Iris pigment epithelial cell (primary cell): Measurements from ENCODE around the gene RFC2.

Experiments used
- DNase-seq: peaks from one replicate; pipeline ENCODE4 v3.0.0-alpha.2; 2011; ENCODE audit warnings: low read depth

RFC2 gene

DNA sequence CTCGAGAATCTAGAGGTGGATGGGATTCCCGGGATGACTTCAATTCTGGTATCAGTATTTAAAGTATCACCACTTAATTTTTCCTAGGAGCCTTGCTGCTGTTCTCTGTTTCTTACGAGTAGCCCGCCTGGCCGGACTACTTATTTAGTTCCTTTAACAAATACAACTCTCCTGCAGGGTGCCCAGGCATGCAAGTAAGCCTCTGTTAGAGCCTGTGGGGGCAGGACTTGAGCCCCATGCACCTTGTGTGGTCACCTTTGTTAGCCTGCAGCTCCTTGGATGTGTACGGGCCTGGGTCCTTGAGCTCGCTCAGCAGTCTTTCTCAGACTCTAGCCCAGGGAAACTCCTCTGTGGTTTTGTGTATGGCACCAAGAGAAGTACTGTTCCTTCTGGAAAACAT lies 63.9 kb downstream of the RFC2 start:
- no peak for DNase-seq

DNA sequence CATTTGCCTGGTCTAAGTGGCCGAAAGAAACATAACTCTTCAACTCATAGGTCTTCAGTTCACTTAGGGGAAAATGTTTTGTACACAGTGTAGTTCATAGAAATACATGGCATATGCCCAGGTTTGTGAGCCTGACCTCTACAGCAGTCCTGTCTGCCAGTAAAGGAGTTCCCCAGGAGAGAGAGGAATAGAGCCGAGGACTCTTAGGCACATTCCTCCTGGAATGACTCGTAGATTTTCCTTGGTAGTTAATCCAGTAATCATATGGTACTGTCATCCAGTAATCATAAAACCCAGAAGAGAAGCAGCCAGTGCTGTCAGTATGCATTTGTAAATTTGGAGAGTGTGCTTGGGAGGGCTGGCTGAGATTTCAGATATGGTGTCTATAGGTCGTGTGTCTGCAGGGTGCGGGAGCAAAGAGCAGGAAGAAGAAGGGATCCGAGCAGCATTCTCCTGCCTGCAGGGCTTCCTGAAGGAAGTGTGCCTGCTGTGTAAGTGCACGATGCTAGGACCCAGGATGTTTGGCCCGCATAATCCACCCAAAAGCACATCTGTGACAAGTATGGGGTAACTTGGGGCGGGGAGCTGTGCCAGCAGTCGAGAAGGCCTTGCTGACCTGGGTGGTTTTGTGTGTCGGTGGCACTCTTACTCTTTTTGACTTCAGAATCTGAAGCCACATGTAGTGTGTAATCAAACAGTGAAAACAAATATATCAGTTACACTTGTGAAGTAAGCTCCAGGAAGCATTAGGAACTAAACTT lies 66.1 kb downstream of the RFC2 start:
- DNase-seq: no peak

DNA sequence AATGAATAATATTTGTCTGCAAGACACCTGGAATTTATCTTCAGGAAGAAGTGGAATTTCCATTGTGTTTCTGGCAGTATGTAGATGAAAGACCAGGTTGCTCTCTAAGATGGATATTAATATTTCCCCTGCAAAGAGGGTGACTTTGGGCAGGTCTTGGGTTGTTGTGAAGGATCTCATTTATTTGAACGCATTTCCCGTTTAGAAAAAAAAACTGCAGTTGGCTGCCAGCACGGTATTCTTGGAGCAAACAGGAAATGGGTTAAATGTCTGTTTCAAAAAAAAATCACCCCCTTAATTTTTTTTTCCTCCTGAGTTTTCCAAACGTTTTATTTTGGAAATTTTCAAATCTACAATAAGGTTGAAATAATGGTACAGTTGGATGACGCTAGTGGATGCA lies 68.6 kb downstream of the RFC2 start:
- DNase-seq: no peak

DNA sequence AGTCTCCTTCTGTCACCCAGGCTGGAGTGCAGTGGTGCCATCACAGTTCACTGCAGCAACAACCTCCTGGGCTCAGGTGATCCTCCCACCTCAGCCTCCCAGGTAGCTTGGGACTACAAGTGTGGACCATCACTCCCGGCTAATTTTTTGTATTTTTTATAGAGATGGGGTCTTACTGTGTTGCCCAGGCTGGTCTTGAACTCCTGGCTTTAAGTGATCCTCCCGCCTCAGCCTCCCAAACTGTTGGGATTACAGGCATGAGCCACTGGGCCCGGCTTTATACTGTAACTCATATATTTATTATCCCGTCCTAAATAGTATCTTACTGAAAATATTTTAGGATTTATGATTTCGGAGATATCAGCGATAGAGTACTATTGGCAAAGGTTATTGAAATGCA lies 69.2 kb downstream of the RFC2 start:
- no peak for DNase-seq

DNA sequence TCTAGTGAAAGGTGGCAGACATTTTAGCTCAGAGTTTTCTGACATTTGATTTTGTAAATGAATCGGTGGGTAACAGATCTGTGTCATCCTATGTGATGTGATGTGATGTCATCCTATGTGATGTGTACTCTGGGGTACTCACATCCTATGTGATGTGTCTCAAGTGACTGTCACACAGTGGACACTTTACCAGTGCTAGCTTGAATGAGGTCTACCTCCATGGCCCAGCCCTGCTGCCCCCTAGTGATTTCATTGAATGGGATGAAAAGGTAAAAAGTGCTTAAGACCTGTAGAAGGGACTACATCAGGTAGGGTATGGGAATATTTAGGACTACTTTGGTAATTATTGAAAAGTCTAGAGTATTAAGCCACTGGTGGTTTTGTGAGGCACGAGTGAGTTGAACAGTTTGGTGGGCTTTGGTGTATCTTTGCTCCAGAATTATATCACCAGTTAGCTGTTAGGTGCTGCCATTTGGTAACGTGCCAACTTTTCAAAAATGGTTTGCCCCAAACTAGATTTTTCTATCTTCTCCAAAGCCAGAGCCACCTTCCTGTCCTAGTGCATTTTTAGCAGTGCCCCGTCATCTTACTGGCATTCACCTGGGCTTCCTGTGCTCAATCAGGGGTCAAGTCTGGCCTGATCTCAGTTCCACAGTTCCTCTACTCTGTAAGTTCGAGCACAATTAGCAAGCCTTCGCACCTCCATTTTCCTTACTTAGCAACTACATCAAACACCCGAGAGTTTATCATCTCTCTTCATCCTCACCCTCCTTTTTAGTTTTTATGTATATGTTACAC lies 70.3 kb downstream of the RFC2 start:
- DNase-seq: no peak

DNA sequence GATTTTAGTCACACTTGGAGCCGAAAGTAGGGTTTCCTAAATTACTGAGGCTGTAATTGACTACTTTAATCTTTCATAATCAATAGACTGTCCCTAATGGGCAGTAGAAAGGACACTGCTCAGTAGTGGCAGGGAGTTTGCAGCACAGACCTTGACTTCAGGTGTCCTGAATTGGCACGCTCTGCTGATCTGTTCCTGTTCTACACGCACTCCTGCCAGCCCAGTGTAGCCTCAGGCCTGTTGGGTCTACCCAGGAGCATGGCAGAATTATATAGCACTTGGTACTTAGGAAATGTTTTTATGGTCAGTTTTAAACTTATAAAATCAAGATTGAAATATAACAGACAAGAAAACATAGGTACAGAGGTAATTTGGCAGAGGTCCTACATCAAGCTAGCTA lies 71.1 kb downstream of the RFC2 start:
- no peak for DNase-seq

DNA sequence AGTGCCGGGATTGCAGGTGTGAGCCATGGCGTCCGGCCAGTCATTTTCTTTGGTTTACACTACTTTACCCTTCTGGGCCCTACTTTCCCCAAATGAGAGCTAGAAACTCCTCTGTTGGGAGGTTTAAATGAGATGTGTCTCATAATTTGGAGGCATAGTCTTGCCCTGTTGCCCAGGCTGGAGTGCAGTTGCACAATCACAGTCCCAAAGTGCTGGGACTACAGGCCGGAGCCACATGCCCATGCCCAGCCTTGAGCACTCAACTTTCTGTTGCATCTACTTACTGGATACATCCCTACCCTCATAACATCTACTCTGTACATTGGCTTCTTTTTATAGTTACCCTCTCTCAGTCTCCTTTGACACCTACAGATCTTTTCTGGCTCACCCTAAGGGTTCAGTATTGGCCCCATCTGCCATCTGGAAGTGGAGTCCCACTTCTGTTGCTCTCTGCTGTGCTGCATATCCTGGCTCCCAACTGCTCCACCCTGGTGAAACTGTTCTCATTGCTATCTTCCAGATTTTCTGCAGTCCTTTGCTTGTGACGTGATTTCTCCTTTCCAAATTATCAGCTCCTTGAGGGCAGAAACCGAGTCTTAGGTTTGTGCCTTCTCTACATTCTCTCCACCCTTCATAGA lies 71.6 kb downstream of the RFC2 start:
- no peak for DNase-seq

DNA sequence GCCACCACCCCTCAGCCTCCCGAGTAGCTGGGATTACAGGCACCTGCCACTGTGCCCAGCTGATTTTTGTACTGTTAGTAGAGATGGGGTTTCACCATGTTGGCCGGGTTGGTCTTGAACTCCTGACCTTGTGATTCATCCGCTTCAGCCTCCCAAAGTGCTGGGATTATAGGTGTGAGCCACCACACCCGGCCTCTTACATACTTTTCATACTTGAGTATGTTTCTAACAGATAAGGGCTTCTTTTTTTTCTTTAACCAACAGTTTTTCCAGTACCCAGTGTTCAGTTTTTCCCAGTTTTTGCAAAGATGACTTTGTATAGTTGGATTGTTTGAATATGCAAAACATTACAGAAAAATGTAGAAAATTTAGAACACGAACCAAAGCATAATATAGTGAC lies 72.4 kb downstream of the RFC2 start:
- peak; percentile 46 for DNase-seq
